NB4 (cell line): ENCODE results near the gene CCR5AS.
"Not testable (repeated sequence)": the region's sequence is repeated elsewhere in the genome, so short reads cannot be mapped to it uniquely, and the experiment has no call there.

Source experiments
- CTCF ChIP-seq: IDR thresholded peaks from one replicate; pipeline ENCODE4 v1.5.1; 2012; ENCODE audit warnings: low read depth, low read length
- MYC ChIP-seq: IDR thresholded peaks from 2 replicates; pipeline ENCODE4 v1.6.1; 2011; ENCODE audit warnings: low read depth, low read length
- POLR2A ChIP-seq: IDR thresholded peaks from 2 replicates; pipeline ENCODE4 v1.6.1; 2011; ENCODE audit warnings: mild to moderate bottlenecking; ENCODE audit not compliant: insufficient read length; ENCODE audit errors: extremely low read depth

- not testable (repeated sequence) for TF ChIP-seq POLR2A, MYC, CTCF
Observed at GRCh38 chr3:46427404-46427803, 20.5 kb upstream of the CCR5AS start.
